ENCODE measurements around the gene RHEBL1. TPM values are rescaled to one million over a fixed set of nuclear protein-coding genes. Genes with fewer than 3 reads are reported as not detected.

RHEBL1 gene
- total RNA-seq, 4 donors from 2014 or later, result 1.1 to 4.3 TPM; not detected in 2

DNA sequence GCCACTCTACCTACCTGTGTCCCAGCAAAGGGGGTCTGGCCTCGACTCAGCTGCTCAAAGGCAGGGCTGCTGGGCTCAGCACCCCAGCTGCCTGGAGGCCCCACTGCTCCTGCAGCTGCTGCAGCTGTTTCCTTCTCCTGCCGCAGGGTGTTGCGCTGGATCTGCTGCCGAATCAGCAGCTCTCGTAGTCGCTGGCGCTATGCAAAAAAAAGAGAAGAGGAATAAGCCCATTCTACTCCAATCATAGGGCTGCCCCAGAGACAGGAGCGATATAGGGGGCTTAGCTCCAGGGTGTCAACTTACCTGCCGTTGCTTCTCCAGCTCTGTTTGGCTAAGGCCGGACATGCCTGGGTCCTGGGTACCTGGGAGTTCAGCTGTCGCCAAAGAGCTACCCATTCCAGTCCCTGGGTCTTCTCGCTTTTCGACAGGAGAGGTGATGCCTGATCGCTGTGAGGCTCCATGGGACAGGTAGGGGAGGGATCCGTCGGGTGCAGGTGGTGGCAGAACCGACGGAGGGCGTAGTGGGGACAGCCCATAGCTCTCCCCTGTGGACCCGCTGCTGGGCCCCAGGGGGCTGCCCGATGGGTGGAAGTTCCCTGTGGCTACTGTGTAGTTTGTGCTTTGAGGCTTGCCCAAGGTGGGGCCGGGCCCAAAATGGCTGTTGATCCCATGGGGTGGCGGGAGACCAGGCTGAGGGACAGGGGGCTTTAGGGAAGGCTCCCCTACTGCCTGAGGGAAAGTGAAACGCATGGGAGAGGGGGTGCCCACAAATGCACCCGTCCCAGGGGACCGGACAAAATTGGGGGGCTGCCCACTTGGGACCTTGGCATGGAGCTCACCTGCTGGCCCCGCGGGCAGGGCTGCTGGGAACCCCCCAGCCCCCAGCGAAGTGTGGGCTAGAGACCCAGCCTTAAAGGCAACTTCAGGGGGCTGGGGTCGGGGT lies 30.1 kb downstream of the RHEBL1 start:
- Histone ChIP-seq H3K27ac (no peak overlapping the region), H3K4me1 (no peaks in the 10 kb centered on the region), H3K4me3 (no peak overlapping the region), H3K9me3 (no peaks in the 10 kb centered on the region), H3K27me3 (no peaks in the 10 kb centered on the region), H3K36me3 (peaks cover 0 to 100% (median 60%) of the 10 kb centered on the region in 3 donors)
- TF ChIP-seq POLR2A (IDR thresholded peaks at IDR 0.05) (no peak), EP300 (IDR thresholded peaks at IDR 0.05) (no peak)
- TF ChIP-seq, protein P1, sequence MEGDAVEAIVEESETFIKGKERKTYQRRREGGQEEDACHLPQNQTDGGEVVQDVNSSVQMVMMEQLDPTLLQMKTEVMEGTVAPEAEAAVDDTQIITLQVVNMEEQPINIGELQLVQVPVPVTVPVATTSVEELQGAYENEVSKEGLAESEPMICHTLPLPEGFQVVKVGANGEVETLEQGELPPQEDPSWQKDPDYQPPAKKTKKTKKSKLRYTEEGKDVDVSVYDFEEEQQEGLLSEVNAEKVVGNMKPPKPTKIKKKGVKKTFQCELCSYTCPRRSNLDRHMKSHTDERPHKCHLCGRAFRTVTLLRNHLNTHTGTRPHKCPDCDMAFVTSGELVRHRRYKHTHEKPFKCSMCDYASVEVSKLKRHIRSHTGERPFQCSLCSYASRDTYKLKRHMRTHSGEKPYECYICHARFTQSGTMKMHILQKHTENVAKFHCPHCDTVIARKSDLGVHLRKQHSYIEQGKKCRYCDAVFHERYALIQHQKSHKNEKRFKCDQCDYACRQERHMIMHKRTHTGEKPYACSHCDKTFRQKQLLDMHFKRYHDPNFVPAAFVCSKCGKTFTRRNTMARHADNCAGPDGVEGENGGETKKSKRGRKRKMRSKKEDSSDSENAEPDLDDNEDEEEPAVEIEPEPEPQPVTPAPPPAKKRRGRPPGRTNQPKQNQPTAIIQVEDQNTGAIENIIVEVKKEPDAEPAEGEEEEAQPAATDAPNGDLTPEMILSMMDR (IDR thresholded peaks at IDR 0.05), result no peak
- WGBS, 2 donors, result 87 to 92% methylated on average over 30 of the region's 30 CpGs
- no peak for DNase-seq (ENCODE audit: low spot score in 2 of 2)

DNA sequence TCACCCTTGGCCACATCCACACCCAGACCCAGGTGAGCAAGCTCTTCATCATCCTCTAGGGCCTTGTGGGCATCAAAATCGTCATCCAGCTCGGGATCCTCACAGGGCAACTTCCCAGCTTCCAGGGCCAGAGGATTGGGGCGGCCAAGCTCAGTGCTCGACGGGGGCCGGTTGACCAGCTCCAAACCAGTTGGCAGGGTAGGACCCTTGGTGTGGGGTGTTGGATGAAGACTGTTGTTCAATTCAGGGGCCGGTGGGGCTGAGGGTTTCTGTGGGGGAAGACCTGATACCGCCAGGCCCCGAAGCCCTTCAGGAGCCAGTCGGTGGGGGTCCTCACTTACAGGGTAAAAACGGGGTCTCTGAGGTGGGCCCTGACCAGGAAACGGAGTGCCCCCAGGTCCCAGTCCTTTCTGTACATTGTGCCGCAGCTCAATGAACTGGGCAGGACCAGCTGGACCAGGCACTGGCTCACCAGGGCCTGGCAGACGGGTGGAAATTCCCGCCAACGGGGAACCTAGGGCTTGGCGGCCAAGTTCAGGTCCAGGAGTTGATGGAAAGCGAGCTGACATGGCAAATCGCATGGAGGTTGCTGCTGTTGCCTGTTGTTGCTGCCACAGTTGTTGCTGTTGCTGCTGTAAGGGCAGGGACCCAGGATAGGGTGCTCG lies 31.4 kb downstream of the RHEBL1 start:
- 91 to 92% methylated on average over 14 to 19 of the region's 20 CpGs for WGBS, 2 donors
- Histone ChIP-seq H3K4me3 (no peak overlapping the region), H3K9me3 (no peaks in the 10 kb centered on the region), H3K4me1 (no peaks in the 10 kb centered on the region), H3K27ac (no peak overlapping the region), H3K27me3 (no peaks in the 10 kb centered on the region), H3K36me3 (peaks cover 0 to 100% (median 55%) of the 10 kb centered on the region in 3 donors)
- no peak for TF ChIP-seq POLR2A (IDR thresholded peaks at IDR 0.05)
- TF ChIP-seq, protein P1 (IDR thresholded peaks at IDR 0.05), result no peak
- no peak for TF ChIP-seq EP300 (IDR thresholded peaks at IDR 0.05)
- no peak for DNase-seq (ENCODE audit: low spot score in 2 of 2)

DNA sequence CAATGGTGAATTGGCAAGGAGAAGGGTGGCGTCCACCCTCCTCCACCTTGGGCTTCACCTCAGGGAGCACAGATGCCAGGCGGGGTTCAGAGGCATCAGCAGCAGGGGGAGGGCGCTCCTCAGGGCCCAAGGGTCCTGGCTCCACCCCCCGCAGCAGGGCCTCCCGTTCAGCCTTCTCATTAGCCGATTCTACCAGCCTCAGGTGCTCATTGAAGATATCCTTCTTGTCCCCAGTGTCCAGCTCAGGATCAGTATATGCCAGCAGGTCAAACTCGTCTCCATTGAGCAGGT lies 31.9 kb downstream of the RHEBL1 start:
- H3K27me3 ChIP-seq, result no peaks in the 10 kb centered on the region
- peaks cover 0 to 100% (median 54%) of the 10 kb centered on the region in 3 donors for H3K36me3 ChIP-seq
- no peak overlapping the region for H3K27ac ChIP-seq
- no peaks in the 10 kb centered on the region for H3K9me3 ChIP-seq
- WGBS, 2 donors, result 75 to 77% methylated on average over 3 to 6 of the region's 7 CpGs
- H3K4me1 ChIP-seq, result no peaks in the 10 kb centered on the region
- no peak overlapping the region for H3K4me3 ChIP-seq
- TF ChIP-seq POLR2A (IDR thresholded peaks at IDR 0.05) (no peak), EP300 (IDR thresholded peaks at IDR 0.05) (peak in 1 of 2 donors; percentile 3)
- DNase-seq (ENCODE audit: low spot score in 2 of 2), result no peak

DNA sequence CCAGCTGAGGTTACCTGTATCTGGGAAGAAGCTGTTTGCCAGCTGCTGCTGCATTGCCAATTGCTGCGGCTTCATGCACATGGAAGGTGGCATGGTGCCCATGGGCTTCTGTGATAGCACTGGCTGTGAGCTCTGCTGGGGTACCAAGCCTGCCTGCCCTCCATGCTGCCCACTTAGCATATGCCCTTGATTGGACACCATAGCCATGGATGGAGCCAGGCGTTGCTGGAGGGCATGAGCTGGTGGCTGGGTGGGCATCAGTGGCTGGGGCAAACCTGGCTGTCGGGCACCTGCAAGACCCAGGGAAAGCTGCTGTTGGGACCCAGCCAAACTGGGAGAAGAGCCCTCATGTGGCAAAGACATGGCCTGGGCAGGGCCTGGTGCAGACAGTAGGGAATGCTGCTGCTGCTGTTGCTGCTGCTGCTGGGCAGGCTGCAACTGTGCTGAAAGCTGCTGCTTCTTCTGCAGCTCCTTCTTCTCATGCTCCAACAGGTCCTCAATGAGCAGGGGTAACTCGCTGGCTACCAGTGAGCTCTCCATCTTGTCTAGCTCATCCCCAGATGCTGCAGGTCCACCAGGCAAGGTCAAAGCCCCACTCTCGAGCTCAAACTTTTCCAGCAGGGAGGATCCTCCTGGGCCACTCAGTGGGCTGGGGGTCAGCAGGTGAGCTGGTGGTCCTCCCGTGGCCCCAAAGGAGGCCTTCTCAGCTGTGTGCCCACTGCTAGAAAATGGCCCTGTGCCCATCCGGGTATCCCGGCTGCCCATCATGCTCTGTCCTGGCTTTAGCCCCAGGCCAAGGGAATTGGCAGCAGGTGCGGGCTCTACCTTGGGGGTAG lies 32.5 kb downstream of the RHEBL1 start:
- TF ChIP-seq, protein P1 (IDR thresholded peaks at IDR 0.05), result no peak
- no peak for TF ChIP-seq POLR2A (IDR thresholded peaks at IDR 0.05)
- peak in 1 of 2 donors; percentile 4 for TF ChIP-seq EP300 (IDR thresholded peaks at IDR 0.05)
- Histone ChIP-seq H3K36me3 (peaks cover 0 to 100% (median 51%) of the 10 kb centered on the region in 3 donors), H3K4me3 (no peak overlapping the region), H3K4me1 (no peaks in the 10 kb centered on the region), H3K27me3 (no peaks in the 10 kb centered on the region), H3K27ac (no peak overlapping the region), H3K9me3 (no peaks in the 10 kb centered on the region)
- WGBS, 2 donors, result 91 to 95% methylated on average over 8 of the region's 9 CpGs
- DNase-seq (ENCODE audit: low spot score in 2 of 2), result no peak

DNA sequence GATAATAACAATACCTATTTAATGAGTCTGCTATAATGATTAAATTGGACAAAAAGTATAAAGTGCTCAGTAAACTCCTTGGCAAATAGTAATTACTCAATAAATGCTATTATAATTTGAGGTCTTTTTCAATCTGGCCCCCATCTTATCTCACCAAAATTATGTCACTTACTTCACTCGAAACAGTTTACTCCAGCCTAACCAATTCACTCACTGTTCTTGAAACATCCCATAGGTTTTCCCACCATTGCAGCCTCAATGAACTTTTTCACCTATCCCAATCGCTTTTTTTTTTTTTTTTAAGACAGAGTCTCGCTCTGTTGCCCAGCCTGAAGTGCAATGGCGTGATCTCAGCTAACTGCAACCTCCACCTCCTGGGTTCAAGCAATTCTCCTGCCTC lies 33.8 kb downstream of the RHEBL1 start:
- TF ChIP-seq EP300 (IDR thresholded peaks at IDR 0.05) (no peak), POLR2A (IDR thresholded peaks at IDR 0.05) (no peak)
- TF ChIP-seq, protein P1 (IDR thresholded peaks at IDR 0.05), result no peak
- WGBS, 2 donors, result 70 to 94% methylated on average over 4 of the region's 4 CpGs
- Histone ChIP-seq H3K4me3 (no peak overlapping the region), H3K36me3 (peaks cover 3 to 100% (median 40%) of the 10 kb centered on the region in 3 donors), H3K4me1 (no peaks in the 10 kb centered on the region), H3K27me3 (no peaks in the 10 kb centered on the region), H3K9me3 (no peaks in the 10 kb centered on the region), H3K27ac (no peak overlapping the region)
- no peak for DNase-seq (ENCODE audit: low spot score in 2 of 2)

Data from tibial nerve (tissue), 4 donors.